Measurements from ENCODE around the gene UAP1L1. TPM values are rescaled to one million over a fixed set of nuclear protein-coding genes. Genes with fewer than 3 reads are reported as not detected.

The UAP1L1 gene
- total and polyA plus RNA-seq, 2 of the 8 experiments (the other 6 are each of a cell fraction or from before 2014, with no cell fraction given), result 2.0 to 5.4 TPM

- TF ChIP-seq CHD7 (IDR thresholded peaks at IDR 0.05; ENCODE audit: insufficient replicate concordance, low read length) (no peak), SIN3A (conservative IDR thresholded peaks at IDR 0.05 in 1 of 2, IDR thresholded peaks at IDR 0.05 in 1 of 2; ENCODE audit: low read depth in 1 of 2, low read length in 2 of 2) (no peak), GTF2F1 (IDR thresholded peaks at IDR 0.05; ENCODE audit: borderline replicate concordance, low read depth, low read length) (no peak), CHD2 (IDR thresholded peaks at IDR 0.05; ENCODE audit: low read length) (no peak), HDAC6 (IDR thresholded peaks at IDR 0.05; ENCODE audit: low read depth, low read length) (no peak), SIX5 (IDR thresholded peaks at IDR 0.05; ENCODE audit: low read depth, low read length) (no peak), HDAC2 (IDR thresholded peaks at IDR 0.05; ENCODE audit: borderline replicate concordance in 1 of 2, low read depth in 2 of 2, low read length in 2 of 2) (no peak)
These were observed 20.6 kb downstream of the UAP1L1 start (continued) for GRCh38 chr9:137097761-137098462.
